GM18520 (cell line): ENCODE results near the gene TCF21.
"Not testable (repeated sequence)": the region's sequence is repeated elsewhere in the genome, so short reads cannot be mapped to it uniquely, and the experiment has no call there.

Experiments
- ATAC-seq: cut with Tn5 transposase; IDR thresholded peaks from one replicate; pipeline ENCODE4 v1.9.1; 2021; ENCODE audit not compliant: unreplicated experiment

The TCF21 gene

GRCh38 chr6:133921249-133921859 is 32.4 kb downstream of the TCF21 start:
- no peak for ATAC-seq

DNA sequence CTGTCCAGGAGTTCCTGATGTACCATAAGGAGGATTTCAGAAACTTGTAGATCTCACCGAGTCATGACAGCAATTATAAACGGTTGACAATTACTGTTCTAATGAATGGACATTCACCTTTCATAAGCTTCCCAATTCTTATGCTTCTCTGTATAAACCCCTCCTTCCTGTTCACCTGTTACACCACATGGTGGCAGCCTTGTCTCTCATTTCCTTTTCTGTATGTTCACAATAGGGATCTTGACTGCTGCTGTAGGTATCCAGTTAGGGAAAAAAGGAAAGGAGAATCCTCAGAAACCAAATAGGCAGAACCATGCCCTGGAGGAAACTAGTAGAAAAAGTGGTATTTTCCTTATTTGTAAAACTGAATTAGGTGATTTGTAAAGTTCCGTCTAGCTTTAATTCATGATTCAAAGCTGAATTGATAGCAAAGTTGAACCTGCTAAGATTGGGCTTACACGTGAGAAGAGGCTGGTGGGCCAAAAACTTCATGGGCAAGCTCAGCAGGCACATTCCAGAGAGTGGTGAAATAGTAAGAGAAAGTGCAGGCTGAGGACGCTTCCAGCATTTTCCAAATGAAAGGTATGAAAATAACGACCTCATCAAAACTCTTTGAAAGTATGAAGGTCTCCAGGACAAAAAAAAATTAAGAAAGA is 35.2 kb downstream of the TCF21 start:
- ATAC-seq, result peak; percentile 87

GRCh38 chr6:133931221-133931620 is 42.3 kb downstream of the TCF21 start:
- not testable (repeated sequence) for ATAC-seq

- not testable (repeated sequence) for ATAC-seq
These were observed 47.4 kb downstream of the TCF21 start for GRCh38 chr6:133936352-133936751.

GRCh38 chr6:133937909-133938308 is 49.0 kb downstream of the TCF21 start:
- no peak for ATAC-seq

DNA sequence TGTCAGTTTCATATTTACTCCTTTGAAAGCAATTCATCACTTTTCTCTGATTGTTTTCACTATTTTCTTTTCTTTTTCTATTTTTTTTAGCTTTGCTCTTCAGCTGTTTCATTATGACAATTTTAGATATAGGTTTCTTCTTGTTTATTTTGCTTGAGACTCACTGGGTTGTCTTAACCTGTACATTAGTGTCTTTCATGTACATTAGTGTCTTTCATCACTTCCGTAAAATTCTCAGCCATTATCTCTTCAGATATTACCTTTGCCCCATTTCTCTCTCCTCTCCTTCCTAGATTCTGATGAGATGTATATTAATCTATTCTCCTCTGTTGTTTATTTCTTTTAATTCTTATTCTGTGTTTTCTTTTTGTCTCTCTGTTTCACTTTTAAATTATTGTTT is 49.6 kb downstream of the TCF21 start:
- ATAC-seq, result no peak

DNA sequence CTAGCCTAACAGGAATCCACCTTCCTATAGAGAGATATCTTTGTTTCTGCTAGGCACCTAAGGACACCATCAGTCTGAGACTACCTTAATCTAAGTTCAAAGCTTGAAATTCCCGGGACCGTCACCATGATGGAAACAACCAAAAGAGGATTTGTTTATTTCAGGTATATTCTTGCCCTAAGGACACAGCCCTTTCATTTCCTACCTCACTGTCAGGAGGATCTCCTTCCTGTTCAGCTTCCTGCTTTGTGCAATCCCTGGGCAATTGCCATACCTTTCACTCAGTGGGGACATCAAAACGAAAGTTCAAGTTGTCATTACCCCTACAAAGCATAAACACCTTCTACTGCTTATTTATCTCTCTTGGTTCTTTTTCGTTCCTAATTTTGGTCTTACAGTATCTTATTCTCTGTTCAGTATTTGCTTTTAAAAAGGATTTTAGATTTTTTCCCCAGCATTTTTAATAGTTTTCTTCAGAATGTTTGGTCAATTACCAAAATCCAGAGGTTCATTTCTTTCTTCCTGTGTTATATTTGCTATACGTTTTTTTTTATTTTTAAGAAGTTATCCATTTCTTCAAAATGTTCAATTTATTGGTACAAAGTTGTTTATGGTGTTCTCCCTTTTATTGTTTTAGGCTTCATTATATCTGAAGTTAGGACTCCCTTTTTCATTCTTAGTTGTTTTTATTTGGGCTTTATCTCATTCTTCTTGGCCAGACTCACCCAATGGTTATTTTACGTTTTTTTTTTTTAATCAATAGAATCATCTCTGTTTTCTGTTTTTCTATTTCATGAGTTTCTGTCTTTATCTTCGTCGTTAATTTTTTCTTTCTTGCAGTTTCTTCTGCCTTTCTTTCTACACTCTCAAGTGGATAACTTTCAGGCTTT is 51.1 kb downstream of the TCF21 start:
- no peak for ATAC-seq
